ENCODE results near the gene LTO1. TPM values are rescaled to one million over a fixed set of nuclear protein-coding genes. Genes with fewer than 3 reads are reported as not detected.

The LTO1 gene
- total and polyA plus RNA-seq, 3 donors from 2014 or later = 27.0 to 38.7 (median 38.0) TPM

GRCh38 chr11:69680688-69681087 lies 5.5 kb upstream of the LTO1 start:
- H3K4me1 ChIP-seq = peaks cover under 1% of the 10 kb centered on the region
- DNase-seq = no peak
- TF ChIP-seq CTCF (IDR thresholded peaks at IDR 0.05) = no peak
- no peak for TF ChIP-seq POLR2A (IDR thresholded peaks at IDR 0.05)
- no peak overlapping the region for H3K27ac ChIP-seq
- no peak overlapping the region for H3K4me3 ChIP-seq
- no peaks in the 10 kb centered on the region for H3K9me3 ChIP-seq
- no peaks in the 10 kb centered on the region for H3K36me3 ChIP-seq (ENCODE audit: low read depth, missing control alignments)
- intact Hi-C loops (cut with DNase I; ENCODE audit: low total_unique reads) = loop anchor here (5.0 kb wide), 1 partner anchor 517 kb away; no protein-coding TSS in a partner anchor
- 86 to 91% methylated on average over 5 of the region's 5 CpGs for WGBS, 2 donors
- H3K27me3 ChIP-seq = no peaks in the 10 kb centered on the region

GRCh38 chr11:69677749-69678148 lies 2.6 kb upstream of the LTO1 start:
- intact Hi-C loops (cut with DNase I; ENCODE audit: low total_unique reads) = no loop called here
- H3K9me3 ChIP-seq = no peaks in the 10 kb centered on the region
- H3K4me3 ChIP-seq = no peak overlapping the region
- no peaks in the 10 kb centered on the region for H3K27me3 ChIP-seq
- 60 to 63% methylated on average over 2 of the region's 2 CpGs for WGBS, 2 donors
- no peak for DNase-seq
- H3K27ac ChIP-seq = no peak overlapping the region
- no peaks in the 10 kb centered on the region for H3K36me3 ChIP-seq (ENCODE audit: low read depth, missing control alignments)
- TF ChIP-seq CTCF (IDR thresholded peaks at IDR 0.05) = no peak
- no peak for TF ChIP-seq POLR2A (IDR thresholded peaks at IDR 0.05)
- H3K4me1 ChIP-seq = peaks cover 16% of the 10 kb centered on the region

GRCh38 chr11:69674267-69674885 lies 777 bp downstream of the LTO1 start:
- Histone ChIP-seq H3K27ac (peak overlapping the region; percentile 62 to 78), H3K4me1 (peaks cover 24% of the 10 kb centered on the region), H3K4me3 (peak overlapping the region; percentile 98 to 99), H3K27me3 (no peaks in the 10 kb centered on the region), H3K9me3 (no peaks in the 10 kb centered on the region), H3K36me3 (ENCODE audit: low read depth, missing control alignments) (no peaks in the 10 kb centered on the region)
- TF ChIP-seq CTCF (IDR thresholded peaks at IDR 0.05) (no peak), POLR2A (IDR thresholded peaks at IDR 0.05) (no peak)
- 3 to 18% methylated on average over 12 to 18 of the region's 18 CpGs for WGBS, 2 donors
- DNase-seq = peak; percentile 28
- intact Hi-C loops (cut with DNase I; ENCODE audit: low total_unique reads) = no loop called here

GRCh38 chr11:69671734-69672465 lies 3.3 kb downstream of the LTO1 start:
- intact Hi-C loops (cut with DNase I; ENCODE audit: low total_unique reads) = no loop called here
- no peak for DNase-seq
- WGBS, 2 donors = 88 to 93% methylated on average over 7 to 10 of the region's 10 CpGs
- Histone ChIP-seq H3K27ac (no peak overlapping the region), H3K36me3 (ENCODE audit: low read depth, missing control alignments) (no peaks in the 10 kb centered on the region), H3K27me3 (no peaks in the 10 kb centered on the region), H3K9me3 (no peaks in the 10 kb centered on the region), H3K4me3 (no peak overlapping the region), H3K4me1 (peaks cover 24% of the 10 kb centered on the region)
- TF ChIP-seq POLR2A (IDR thresholded peaks at IDR 0.05) = no peak
- TF ChIP-seq CTCF (IDR thresholded peaks at IDR 0.05) = no peak
